Right atrium auricular region (tissue), 2 donors: ENCODE data around the gene MADD. TPM values are rescaled to one million over a fixed set of nuclear protein-coding genes. Genes with fewer than 3 reads are reported as not detected.

Source experiments
- DNase-seq: peaks from one replicate; pipeline ENCODE4 v3.0.0-alpha.2; 2019; ENCODE audit warnings: low spot score
- H3K27ac ChIP-seq, 2 donors: fragments of 200-600 bp; sonication (generic); 1 replicate in 1 of 2; 2 replicates in 1 of 2; pipeline ENCODE4 v1.5.1; 2016 to 2019
- H3K27me3 ChIP-seq, 2 donors: fragments of 200-600 bp; sonication (generic); one replicate each; pipeline versions ENCODE4 v1.5.1 to v1.6.0; 2017 to 2019
- H3K36me3 ChIP-seq: fragments of 200-600 bp; sonication (generic); one replicate; pipeline ENCODE4 v1.5.1; 2016
- H3K4me1 ChIP-seq, 2 donors: fragments of 200-600 bp; sonication (generic); one replicate each; pipeline versions ENCODE4 v1.5.1 to v1.6.0; 2017 to 2019
- H3K4me3 ChIP-seq, 2 donors: fragments of 200-600 bp; sonication (generic); 1 replicate in 1 of 2; 2 replicates in 1 of 2; pipeline ENCODE4 v1.5.1; 2017 to 2019; ENCODE audit warnings: mild to moderate bottlenecking in 1 of 2, moderate library complexity in 1 of 2
- H3K9me3 ChIP-seq, 2 donors: fragments of 200-600 bp; sonication (generic); one replicate each; pipeline ENCODE4 v1.5.1; 2019
- total RNA-seq, 2 donors: library from RNA; depleted of rRNA; stranded (reverse); fragments of >200 nt; gene quantifications; one replicate each; pipeline ENCODE4 v1.1.0, GENCODE V29; 2016
- TF ChIP-seq, protein P1 (sequence below), 2 donors: fragments of 200-600 bp; sonication (generic); IDR thresholded peaks; one replicate each; pipeline ENCODE4 v1.5.1; 2019; ENCODE audit warnings: antibody characterized with exemption in 2 of 2

Gene MADD
- total RNA-seq, 2 donors from 2014 or later: 28.2 to 49.8 TPM

DNA sequence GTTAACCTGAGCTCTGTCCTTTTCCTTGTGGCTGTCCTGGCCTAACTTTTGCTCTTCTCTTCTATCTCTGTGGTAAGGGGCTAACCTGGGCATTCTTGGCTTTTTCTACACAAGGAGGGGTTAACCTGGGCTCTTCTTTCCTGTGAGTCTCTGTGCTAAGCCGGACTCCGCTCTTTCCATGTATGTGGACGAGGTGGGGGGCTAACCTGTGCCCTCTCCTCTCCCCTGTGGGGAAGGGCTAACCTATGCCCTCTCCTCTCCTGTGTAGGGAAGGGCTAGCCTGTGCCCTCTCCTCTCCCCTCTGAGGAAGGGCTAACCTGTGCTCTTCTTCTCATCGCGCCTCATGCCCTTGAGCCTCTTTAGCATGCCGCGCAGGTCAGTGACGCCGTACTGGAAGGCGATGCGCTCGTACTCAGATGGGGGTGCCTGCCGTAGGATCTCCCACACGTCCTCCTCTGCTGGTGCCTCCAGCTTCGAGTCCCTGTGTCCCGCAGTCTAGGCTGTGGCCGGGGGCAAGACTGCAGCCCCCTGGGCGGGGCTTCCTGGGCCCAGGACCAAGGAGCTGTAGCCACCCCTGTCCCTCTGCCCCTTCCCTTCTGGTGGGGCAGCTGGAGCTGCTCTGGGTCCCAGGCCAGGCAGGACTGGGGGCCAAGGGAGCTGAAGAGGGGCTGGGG, 76.1 kb downstream of the MADD start:
- DNase-seq: no peak

DNA sequence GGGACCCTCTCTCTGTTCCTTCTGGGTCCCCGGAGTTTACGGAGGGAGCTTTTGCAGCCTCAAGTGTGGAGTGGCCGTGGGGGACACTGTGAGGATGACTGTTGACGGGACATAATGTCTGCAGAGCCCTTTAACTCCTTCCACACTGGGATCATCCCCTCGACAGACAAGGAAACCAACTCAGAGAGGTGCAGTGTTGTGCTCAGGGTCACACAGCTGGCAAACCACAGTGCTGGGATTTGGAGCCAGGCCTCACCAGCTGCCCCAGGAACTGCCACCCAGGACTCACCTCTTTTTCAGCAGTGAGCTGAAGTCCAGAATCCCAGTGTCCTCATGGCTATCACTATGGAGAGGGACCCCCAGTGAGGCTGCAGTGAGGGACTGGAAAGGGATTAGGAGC, 77.2 kb downstream of the MADD start:
- DNase-seq: no peak
- peak overlapping the region; percentile 4 to 43 for H3K27ac ChIP-seq
- H3K27me3 ChIP-seq: no peaks in the 10 kb centered on the region
- no peak overlapping the region for H3K4me3 ChIP-seq
- TF ChIP-seq, protein P1, sequence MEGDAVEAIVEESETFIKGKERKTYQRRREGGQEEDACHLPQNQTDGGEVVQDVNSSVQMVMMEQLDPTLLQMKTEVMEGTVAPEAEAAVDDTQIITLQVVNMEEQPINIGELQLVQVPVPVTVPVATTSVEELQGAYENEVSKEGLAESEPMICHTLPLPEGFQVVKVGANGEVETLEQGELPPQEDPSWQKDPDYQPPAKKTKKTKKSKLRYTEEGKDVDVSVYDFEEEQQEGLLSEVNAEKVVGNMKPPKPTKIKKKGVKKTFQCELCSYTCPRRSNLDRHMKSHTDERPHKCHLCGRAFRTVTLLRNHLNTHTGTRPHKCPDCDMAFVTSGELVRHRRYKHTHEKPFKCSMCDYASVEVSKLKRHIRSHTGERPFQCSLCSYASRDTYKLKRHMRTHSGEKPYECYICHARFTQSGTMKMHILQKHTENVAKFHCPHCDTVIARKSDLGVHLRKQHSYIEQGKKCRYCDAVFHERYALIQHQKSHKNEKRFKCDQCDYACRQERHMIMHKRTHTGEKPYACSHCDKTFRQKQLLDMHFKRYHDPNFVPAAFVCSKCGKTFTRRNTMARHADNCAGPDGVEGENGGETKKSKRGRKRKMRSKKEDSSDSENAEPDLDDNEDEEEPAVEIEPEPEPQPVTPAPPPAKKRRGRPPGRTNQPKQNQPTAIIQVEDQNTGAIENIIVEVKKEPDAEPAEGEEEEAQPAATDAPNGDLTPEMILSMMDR (IDR thresholded peaks at IDR 0.05): no peak
- H3K9me3 ChIP-seq: no peaks in the 10 kb centered on the region
- peaks cover 89% of the 10 kb centered on the region for H3K36me3 ChIP-seq
- peaks cover 0 to 17% of the 10 kb centered on the region in 2 donors for H3K4me1 ChIP-seq

More for the DNA sequence above, 76.1 kb downstream of the MADD start:
- Histone ChIP-seq H3K27me3 (no peaks in the 10 kb centered on the region), H3K27ac (peak overlapping the region; percentile 21 to 26), H3K36me3 (peaks cover 87% of the 10 kb centered on the region), H3K4me1 (peaks cover 0 to 17% of the 10 kb centered on the region in 2 donors), H3K4me3 (no peak overlapping the region), H3K9me3 (no peaks in the 10 kb centered on the region)
- TF ChIP-seq, protein P1 (IDR thresholded peaks at IDR 0.05): no peak

DNA sequence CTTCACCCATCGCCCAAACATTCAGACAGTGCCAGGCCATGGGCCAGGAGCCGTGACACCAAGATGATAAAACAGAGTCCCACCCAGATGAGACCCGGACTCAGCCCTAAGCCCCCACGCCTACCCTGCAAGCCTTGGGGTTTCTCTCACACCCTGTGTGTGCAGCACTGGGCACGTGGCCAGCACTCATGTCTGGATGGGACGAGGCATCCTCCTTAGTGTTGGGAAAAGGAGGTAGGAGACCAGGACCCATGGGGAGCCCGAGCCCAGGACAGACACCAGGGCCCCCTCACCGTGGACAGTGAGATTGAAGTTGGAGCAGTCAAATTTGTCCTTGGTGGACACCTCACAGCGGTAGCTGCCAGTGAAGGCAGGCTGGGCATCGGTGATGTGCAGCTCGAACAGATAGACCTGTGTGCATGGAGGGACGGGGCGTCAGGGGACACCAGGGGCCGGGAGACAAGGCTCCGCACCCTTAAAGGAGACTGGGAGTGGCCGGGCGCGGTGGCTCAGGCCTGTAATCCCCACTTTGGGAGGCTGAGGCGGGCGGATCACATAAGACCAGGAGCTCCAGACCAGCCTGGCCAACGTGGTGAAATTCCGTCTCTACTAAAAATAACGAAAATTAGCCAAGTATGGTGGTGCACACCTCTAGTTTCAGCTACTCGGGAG, 78.3 kb downstream of the MADD start:
- H3K36me3 ChIP-seq: peaks cover 80% of the 10 kb centered on the region
- DNase-seq: no peak
- peak overlapping the region in 1 of 2 donors; percentile 61 for H3K4me3 ChIP-seq
- TF ChIP-seq, protein P1 (IDR thresholded peaks at IDR 0.05): no peak
- peak overlapping the region; percentile 4 to 43 for H3K27ac ChIP-seq
- H3K27me3 ChIP-seq: no peaks in the 10 kb centered on the region
- H3K4me1 ChIP-seq: peaks cover 0 to 17% of the 10 kb centered on the region in 2 donors
- H3K9me3 ChIP-seq: no peaks in the 10 kb centered on the region

DNA sequence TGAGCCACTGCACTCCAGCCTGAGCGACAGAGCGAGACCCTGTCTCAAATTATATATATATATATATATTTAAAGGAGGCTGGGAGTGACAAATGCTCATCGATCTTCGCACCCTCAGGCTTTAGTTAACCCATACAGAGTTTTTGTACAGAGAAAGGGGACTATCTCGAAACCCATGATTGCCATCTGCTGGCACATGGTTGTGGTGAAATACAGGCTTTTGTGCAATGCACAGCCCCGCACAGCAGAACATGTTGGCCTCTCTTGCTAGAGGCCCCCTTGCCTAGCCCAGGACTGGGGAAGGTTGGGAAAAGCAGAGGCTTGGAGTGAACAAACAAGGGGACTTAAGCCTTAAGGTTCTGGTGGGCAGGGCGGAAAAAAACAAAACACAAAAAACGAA, 78.9 kb downstream of the MADD start:
- Histone ChIP-seq H3K27me3 (no peaks in the 10 kb centered on the region), H3K4me3 (peak overlapping the region in 1 of 2 donors; percentile 61), H3K4me1 (peaks cover 0 to 17% of the 10 kb centered on the region in 2 donors), H3K9me3 (no peaks in the 10 kb centered on the region), H3K36me3 (peaks cover 75% of the 10 kb centered on the region), H3K27ac (peak overlapping the region; percentile 88 to 98)
- DNase-seq: no peak
- TF ChIP-seq, protein P1 (IDR thresholded peaks at IDR 0.05): no peak

DNA sequence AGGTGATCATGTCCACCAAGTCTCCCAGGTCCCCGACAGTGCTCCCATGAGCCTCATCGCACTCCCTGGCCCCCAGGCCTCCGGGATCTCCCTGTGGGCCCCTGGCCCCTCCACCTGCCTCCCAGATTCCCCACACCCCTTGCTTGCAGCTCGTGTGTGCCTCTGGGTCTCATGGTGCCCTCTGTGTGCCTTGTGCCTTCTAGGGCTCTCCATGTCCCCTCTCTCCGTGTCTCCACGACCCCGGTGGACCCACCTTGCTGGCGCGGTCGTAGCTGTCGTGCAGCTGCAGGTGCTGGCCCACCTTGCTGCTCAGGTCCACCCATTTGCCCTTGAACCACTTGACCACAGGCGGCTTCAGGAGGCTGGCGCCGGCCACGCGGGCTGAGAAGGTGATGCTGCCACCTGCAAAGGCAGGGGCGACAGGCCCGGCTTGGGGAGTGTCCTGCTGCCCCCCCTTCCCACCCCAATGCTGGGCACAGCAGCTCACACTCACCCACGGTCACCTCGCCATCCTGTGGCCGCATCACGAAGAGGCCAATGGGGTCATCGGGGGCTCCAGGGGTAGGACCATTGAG, 79.7 kb downstream of the MADD start:
- Histone ChIP-seq H3K36me3 (peaks cover 67% of the 10 kb centered on the region), H3K9me3 (no peaks in the 10 kb centered on the region), H3K4me1 (peaks cover 0 to 20% of the 10 kb centered on the region in 2 donors), H3K27me3 (no peaks in the 10 kb centered on the region), H3K4me3 (peak overlapping the region; percentile 59 to 61), H3K27ac (peak overlapping the region; percentile 88 to 98)
- no peak for DNase-seq
- TF ChIP-seq, protein P1 (IDR thresholded peaks at IDR 0.05): no peak
